Activated naive CD8-positive, alpha-beta T cell treated with anti-CD3 and anti-CD28 coated beads, Interleukin-2, amount 50 U/mL, for 16 hours (primary cell): ENCODE results near the gene WNT7B.
A peak's percentile ranks its signal among the peaks of the same experiment; 100 is the strongest.

ENCODE experiments used
- DNase-seq: peaks from one replicate; pipeline ENCODE4 v3.0.0-alpha.2; 2020; ENCODE audit warnings: low read depth, low spot score

Gene WNT7B

GRCh38 chr22:45977003-45977411 is at the start of gene WNT7B:
Gene WNT7B (minus strand): TSS chr22:45977162. CDS start chr22:45976754, 408 bp downstream.
- DNase-seq, result no peak

GRCh38 chr22:46025973-46026898 is 49.3 kb upstream of the WNT7B start:
- DNase-seq, result no peak

GRCh38 chr22:46025225-46025972 is 48.4 kb upstream of the WNT7B start:
- no peak for DNase-seq

- DNase-seq, result no peak
Measured at GRCh38 chr22:46024136-46024840, 47.3 kb upstream of the WNT7B start.

GRCh38 chr22:46023558-46023981 is 46.6 kb upstream of the WNT7B start:
- DNase-seq, result no peak

GRCh38 chr22:46022881-46023512 is 46.0 kb upstream of the WNT7B start:
- no peak for DNase-seq

- DNase-seq, result no peak
Measured at GRCh38 chr22:46021577-46021976, 44.6 kb upstream of the WNT7B start.

GRCh38 chr22:46019351-46019750 is 42.4 kb upstream of the WNT7B start:
- no peak for DNase-seq

- no peak for DNase-seq
Measured at GRCh38 chr22:46018859-46019258, 41.9 kb upstream of the WNT7B start.

GRCh38 chr22:46017166-46017565 is 40.2 kb upstream of the WNT7B start:
- DNase-seq, result no peak

- peak; percentile 79 for DNase-seq
Measured at GRCh38 chr22:46013460-46014416, 36.8 kb upstream of the WNT7B start.

GRCh38 chr22:46012881-46013281 is 35.9 kb upstream of the WNT7B start:
- no peak for DNase-seq

- DNase-seq, result no peak
Measured at GRCh38 chr22:46012182-46012880, 35.4 kb upstream of the WNT7B start.

- no peak for DNase-seq
Measured at GRCh38 chr22:46011627-46012181, 34.7 kb upstream of the WNT7B start.

- DNase-seq, result no peak
Measured at GRCh38 chr22:46010951-46011626, 34.1 kb upstream of the WNT7B start.

- DNase-seq, result no peak
Measured at GRCh38 chr22:46010207-46010867, 33.4 kb upstream of the WNT7B start.

GRCh38 chr22:46009730-46010129 is 32.8 kb upstream of the WNT7B start:
- no peak for DNase-seq
